GM18873 (cell line): ENCODE results near the gene CALHM6.
"Not testable (repeated sequence)": the region's sequence is repeated elsewhere in the genome, so short reads cannot be mapped to it uniquely, and the experiment has no call there.

ENCODE experiments used
- ATAC-seq: cut with Tn5 transposase; IDR thresholded peaks from one replicate; pipeline ENCODE4 v1.9.1; 2021; ENCODE audit warnings: mild to moderate bottlenecking, moderate library complexity, moderate number of reproducible peaks; ENCODE audit not compliant: unreplicated experiment, low FRiP score

The CALHM6 gene

GRCh38 chr6:116472706-116473105, 11.5 kb downstream of the CALHM6 start:
- ATAC-seq: no peak

- no peak for ATAC-seq
These were observed 14.0 kb downstream of the CALHM6 start for GRCh38 chr6:116475141-116475540.

GRCh38 chr6:116476002-116476678, 15.0 kb downstream of the CALHM6 start:
- peak; percentile 100 for ATAC-seq

GRCh38 chr6:116482780-116483179, 21.6 kb downstream of the CALHM6 start:
- ATAC-seq: no peak

- ATAC-seq: no peak
These were observed 22.4 kb downstream of the CALHM6 start for GRCh38 chr6:116483616-116484015.

GRCh38 chr6:116485559-116486184, 24.5 kb downstream of the CALHM6 start:
- ATAC-seq: no peak

GRCh38 chr6:116491610-116492330, 30.6 kb downstream of the CALHM6 start:
- ATAC-seq: no peak

GRCh38 chr6:116492331-116493067, 31.3 kb downstream of the CALHM6 start:
- ATAC-seq: no peak

GRCh38 chr6:116495161-116495560, 34.0 kb downstream of the CALHM6 start:
- not testable (repeated sequence) for ATAC-seq

- no peak for ATAC-seq
These were observed 36.0 kb downstream of the CALHM6 start for GRCh38 chr6:116497113-116497676.

GRCh38 chr6:116500969-116501433, 39.8 kb downstream of the CALHM6 start:
- no peak for ATAC-seq

GRCh38 chr6:116507324-116507723, 46.1 kb downstream of the CALHM6 start:
- ATAC-seq: no peak

- no peak for ATAC-seq
These were observed 47.4 kb downstream of the CALHM6 start for GRCh38 chr6:116508527-116508926.

GRCh38 chr6:116511424-116512110, 50.4 kb downstream of the CALHM6 start, which contains the start of gene CALHM5:
Gene CALHM5 (plus strand): TSS chr6:116511639. CDS start chr6:116511697, 58 bp downstream.
- no peak for ATAC-seq

GRCh38 chr6:116512111-116512559, 51.0 kb downstream of the CALHM6 start:
- no peak for ATAC-seq

GRCh38 chr6:116512734-116513133, 51.6 kb downstream of the CALHM6 start:
- no peak for ATAC-seq
